ENCODE data around the gene DNAAF5.
A peak's percentile ranks its signal among the peaks of the same experiment; 100 is the strongest.

DNAAF5 gene

GRCh38 chr7:770336-770735 is 43.8 kb downstream of the DNAAF5 start:
- no peak for DNase-seq

DNA sequence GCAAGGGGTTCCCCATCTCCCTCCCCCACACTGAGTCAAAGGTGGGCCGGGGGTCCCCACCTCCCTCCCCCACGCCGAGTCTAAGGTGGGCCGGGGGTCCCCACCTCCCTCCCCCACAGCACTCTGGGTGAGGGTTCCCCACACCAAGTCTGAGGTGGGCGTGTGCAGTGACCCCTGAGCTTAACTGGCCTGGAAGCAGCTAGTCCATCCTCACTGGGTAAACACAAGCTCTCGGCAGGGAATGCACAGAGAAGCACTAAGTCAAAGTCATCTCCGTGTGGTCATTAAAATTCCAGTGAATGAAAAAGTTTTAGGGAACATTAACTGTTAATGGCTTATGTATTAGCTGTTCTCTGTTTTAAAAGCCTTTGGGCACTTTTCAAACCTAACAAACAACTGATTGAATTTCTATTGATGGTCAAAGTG is 44.3 kb downstream of the DNAAF5 start:
- DNase-seq = no peak

DNA sequence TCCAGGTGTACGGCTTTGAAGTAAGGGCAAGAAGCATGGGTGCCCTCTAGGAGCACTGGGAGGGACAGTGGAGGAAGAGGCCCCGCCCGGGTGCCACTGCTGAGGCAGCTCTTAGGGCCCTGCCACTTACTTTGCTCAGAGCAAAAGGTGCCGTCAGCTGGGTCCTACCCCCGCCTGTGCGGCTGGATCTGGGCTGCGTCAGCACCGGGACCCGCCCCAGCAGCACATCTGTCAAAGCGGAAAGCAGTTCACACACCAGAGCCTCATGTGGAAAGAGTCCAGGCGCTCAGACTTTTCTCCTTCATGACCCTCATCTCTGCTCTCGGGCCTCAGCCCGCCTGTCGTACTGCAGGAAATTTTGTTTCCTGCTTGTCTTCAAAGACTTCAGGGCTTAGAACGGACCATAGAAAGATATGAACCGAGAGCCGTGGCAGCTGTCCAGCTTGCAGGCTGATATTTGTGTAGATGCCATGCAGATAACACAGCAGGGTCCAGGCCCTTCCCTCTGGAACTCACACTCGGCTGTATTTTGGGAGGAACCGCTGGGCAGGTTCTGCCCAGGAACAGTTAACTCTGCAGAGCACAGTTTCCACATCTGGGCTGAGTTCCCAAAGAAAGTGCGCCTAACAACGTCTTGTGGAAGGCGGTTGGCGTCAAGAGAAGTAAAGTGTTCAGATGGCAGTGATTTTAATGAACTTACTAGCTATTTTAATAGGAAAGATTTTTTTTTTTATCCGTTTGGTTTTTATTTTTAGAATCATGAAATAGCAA is 44.9 kb downstream of the DNAAF5 start:
- DNase-seq = no peak

DNA sequence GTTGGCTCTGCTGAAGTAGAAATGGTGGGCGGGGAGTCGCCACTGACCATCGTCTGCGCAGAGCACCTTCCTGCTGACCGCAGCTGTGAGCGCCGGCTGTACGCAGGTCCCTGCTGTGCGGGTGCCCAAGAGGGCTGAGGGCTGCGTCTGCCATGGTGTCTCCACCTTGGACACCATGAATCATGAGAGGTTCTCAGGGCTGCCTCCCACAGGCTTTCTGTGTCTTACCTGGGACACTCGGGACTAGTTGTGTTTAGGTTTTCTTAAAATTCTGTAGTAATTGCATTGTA is 45.5 kb downstream of the DNAAF5 start:
- DNase-seq = no peak

DNA sequence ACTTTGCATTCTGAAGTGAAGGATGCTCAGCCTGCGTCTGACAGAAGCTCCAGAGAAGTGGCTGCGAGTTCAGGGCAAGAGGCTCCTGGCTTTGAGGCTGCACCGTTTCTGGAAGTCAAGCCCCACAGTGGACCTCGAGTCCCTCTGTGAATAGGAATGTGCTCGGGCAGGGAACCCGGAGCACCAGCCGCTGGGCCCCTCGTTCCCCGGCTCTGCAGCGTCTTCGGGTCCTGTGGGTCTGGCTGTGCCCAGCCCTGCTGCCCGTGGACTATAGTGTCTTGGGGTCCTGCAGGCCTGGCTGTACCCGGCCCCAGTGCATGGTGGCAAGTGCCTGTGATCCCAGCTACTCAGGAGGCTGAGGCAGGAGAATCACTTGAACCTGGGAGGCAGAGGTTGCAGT is 45.9 kb downstream of the DNAAF5 start:
- no peak for DNase-seq

DNA sequence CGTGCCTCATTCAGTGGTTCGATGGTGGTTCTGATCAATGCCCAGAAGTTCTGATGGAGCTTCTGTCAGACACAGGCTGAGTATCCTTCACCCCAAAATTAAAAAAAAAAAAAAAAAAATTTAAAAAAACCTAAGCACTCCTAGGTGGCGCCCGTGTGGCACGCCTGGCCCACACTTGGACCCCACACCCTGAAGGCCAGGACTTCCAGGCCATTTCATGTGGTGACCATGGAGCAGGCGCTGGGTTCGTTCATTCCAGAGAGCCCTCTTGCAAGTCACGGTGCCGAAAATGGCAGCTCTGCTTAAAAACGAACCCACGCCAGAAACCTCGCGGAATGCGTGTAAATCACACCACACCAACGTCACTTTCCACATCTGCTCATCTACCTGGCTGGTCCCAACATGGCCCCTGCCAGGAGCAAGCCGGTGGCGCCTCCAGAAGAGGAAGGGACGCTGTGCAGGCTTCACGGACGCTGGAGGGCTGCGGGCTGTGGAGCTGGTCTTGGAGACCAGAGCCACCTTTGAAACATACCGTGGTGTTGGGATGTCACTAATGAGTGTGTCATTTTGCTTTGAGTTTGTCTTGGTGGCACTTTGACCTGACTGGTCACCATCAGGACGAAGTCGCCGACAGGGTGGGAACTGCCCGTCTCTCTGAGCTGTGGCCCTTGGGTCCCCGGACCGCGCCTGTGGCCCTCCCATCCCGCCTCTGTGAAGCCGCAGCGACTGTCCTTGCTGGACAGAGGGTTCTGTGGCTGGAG is 46.5 kb downstream of the DNAAF5 start:
- DNase-seq = no peak

DNA sequence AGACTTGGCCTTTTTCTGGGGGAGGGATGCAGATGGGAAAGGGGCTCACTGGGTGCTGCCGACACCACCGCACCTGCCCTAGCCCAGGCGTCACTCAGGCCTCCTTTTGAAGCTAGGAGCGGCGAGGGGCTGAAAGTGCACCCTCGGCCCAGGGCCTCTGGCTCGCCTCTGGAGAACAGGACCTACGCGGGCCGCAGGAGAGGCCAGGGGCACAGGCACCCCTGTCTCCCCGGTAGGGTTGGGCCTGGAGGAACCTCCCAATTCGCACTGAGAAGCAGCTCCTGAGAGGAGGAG is 47.1 kb downstream of the DNAAF5 start:
- DNase-seq = no peak

DNA sequence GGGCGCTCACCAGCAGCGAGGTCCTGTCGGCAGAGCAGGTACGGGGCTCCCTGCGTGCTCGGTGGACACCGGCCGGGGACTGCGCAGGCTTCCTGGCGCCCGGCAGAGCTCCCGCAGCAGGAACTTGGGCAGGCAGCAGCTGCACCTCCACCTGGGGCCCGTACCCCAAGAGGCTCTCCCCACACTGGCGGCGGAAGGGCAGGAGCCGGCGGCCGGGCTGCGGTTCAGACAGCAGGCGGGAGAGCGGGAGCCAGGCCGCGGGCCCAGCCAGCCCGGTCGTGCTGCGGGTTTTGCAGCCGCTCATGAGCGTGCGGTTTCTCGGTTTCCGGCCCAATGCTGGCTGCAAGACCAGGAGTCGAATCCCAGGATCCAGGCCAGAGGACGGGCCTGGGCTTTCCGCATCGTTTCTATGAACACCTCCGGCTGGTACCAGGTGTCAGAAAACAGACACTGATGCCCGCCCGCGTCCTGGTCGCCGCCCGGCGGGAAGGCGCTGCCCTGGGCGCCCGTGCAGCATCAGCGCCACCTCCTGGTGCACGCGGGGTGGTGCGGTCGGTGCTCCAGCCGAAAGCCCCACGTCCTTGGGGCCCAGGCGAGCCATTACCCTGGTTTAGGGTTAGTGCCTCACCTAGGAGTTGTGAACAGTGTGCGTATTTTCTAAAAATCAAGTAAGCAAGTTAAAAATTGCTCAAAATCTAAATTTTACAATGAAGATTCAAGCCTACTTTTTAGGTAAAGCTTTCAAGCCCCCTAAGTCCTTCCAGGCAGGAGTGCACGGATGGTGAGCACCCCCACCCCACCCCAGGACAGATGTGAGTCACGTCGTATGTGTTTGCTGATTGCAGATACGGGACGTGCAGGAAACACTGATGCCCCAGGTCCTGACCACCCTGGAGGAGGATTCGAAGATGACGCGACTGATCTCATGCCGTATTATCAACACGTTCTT is 47.9 kb downstream of the DNAAF5 start:
- no peak for DNase-seq

DNA sequence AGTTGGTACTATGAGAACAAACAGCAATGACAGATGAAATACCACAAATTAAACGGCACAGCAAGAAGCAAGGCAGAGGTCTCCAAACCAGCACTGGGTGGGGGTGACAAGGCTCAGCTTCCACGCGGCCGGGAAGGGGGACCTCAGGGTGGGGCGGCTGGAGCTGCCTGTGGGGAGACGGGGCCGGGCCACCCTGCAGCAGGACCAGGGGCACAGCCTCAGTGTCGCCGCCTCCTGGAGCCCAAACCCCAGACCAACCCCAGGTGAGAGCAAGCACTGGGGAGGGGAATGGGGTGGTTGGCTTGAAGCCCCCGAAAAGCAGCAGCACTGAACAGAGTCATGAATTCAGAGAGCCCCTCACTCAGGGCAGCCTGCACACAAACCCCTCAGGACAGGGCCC is 49.9 kb downstream of the DNAAF5 start:
- no peak for DNase-seq

DNA sequence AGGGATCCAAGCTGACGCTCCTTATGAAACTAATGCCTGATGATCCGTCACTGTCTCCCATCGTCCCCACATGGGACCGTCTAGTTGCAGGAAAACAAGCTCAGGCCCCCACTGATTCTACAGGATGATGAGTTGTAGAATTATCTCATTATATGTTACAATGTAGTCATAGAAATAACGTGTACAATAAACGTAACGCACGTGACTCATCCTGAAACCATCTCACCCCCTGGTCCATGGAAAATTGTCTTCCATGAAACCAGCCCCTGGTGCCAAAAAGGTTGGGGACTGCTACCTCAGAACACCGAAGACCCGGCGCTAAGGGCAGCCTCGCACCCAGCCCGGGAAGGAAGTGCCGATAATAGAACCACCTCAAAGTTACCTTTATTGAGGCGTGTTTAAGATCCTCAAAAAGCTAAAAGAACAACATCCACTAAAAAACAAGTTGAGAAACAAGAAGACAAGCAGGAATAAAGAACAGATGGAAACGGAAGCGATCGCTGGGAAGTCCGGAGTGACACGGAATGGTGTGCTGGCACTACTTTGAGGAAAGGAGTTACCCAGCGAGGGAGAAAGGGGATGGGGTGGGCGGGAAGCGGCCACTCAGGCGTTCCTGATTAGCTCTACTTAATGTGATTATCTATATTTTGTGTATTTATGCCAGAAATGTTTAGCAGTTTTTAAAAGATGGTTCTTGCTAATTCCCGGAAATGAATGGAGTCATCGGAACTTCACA is 50.7 kb downstream of the DNAAF5 start:
- peak; percentile 51 for DNase-seq

- no peak for DNase-seq
These were observed 51.2 kb downstream of the DNAAF5 start for GRCh38 chr7:777728-778078.

DNA sequence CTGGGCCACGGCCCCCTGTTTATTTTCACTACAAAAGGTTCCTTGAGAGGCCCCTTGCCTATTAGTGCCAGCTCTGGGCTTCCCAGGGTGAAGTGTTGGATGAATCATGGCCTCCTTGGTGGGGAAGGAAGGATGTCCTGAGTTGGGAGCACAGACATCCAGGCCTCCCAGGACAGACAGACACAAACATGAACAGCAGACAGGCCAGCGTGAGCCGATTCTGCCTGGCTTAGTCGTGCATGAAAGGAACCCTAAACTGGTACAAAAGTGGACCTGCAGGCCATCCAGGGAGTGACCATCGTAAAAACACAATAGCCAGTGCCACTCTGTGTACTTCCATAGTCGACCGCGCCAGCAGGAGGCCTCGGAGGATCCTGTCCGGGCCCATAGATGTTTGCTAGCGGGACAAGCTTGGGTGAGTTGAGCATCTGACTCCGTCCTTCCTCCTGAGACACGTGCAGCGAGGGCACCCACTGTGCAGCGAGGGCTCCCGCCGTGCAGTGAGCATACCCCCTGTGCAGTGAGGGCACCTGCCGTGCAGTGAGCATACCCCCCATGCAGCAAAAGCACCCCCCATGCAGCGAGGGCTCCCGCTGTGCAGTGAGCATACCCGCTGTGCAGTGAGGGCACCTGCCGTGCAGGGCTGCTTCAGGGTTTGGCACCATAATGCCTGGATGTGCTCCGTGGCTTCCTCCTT is 51.9 kb downstream of the DNAAF5 start:
- DNase-seq = no peak

DNA sequence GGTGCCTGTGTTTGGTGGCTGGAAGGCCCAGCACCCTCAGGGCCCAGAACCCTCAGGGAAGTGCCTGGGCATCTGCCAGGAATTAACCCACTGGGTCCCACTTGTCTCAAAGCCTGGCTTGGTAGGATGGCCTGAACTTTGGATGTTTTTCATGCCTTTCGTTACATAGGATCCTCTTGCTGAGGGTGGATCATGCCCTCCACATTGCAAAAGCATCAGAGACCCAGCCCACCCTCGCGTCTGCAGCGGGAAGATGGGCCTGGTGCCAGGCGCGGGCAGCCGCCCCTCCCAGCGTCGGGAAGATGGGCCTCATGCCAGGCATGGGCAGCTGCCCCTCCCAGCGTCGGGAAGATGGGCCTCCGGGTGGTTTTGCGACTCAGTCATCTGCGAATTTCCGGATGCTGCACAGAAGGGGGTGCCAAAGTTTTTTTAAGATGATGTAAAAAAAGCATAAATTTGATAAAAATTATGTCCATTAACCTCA is 52.5 kb downstream of the DNAAF5 start:
- DNase-seq = no peak

DNA sequence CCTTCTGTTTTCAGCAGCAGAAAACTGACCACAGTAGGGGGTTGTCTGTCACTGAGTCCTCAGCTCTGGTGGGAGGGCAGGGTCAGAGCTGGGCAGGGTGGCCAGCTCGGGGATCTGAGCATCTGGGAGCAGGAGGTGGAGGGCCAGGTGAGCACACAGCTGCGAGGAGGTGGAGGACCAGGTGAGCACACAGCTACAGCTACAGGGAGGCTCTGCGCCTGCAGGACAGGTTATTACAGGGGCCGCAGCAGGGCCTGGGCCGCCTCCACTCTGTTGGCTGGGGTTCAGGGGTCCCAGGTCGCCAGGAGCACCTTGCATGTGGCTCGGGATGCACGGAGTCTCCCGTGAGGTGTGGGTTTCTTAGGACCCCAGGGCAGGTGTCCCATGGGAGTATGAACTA is 53.0 kb downstream of the DNAAF5 start:
- DNase-seq = no peak

DNA sequence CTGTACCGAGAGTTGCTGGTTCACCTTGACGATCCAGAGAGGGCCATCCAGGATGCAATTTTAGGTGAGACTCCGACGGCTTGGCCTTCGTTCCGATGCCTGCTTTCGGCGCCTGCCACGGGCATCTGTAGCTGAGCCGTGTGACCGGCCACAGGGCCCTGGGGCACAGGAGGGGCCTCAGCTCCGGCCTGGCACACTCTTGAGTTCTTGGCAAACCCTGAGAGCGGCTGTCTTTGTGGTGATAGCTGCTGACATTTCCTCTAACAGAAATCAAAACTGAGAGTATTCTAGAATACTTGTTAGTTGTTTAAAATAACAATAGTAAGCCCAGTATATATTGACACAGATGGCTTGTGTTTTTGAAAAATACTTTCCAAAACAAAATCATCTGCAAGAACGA is 53.6 kb downstream of the DNAAF5 start:
- no peak for DNase-seq

- no peak for DNase-seq
These were observed 54.0 kb downstream of the DNAAF5 start for GRCh38 chr7:780516-780915.

GRCh38 chr7:781186-781849 is 54.8 kb downstream of the DNAAF5 start:
- peak; percentile 50 for DNase-seq

- DNase-seq = no peak
These were observed 55.5 kb downstream of the DNAAF5 start for GRCh38 chr7:781936-782529.

DNA sequence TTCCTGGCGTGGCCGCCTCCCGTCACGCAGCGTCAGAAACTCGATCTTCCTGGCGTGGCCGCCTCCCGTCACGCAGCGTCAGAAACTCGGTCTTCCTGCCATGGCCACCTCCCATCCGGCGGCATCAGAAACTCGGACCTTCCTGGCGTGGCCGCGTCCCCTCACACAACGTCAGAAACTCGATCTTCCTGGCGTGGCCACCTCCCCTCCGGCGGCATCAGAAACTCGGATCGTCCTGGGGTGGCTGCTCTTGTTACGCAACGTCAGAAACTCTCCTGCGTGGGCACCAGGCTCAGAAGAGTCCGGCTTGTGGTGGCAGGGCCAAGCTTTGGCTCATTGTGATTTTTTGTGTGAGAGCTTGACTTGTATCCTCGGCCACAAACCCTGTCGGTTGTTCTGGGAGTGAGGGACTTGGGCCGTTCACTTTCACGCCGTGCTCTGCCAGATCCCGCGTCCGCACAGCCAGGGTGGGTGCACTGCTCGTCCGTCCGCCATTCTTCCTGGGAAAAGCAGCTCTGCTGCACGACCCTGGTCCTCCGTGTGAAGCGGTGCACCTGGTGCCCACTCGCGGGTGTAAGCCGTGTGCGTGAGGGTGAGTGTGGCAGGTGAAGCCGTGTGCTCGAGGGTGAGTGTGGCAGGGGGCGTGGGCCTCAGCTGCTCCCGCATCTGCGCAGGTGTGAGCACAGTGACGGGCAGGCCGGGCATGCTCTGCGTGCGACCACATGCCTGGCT is 56.4 kb downstream of the DNAAF5 start:
- no peak for DNase-seq

Measured in fibroblast of skin of back (primary cell).